Esophagus muscularis mucosa (tissue), 4 donors: ENCODE data around the gene RASSF3. TPM values are rescaled to one million over a fixed set of nuclear protein-coding genes. Genes with fewer than 3 reads are reported as not detected.
"Not testable (repeated sequence)": the region's sequence is repeated elsewhere in the genome, so short reads cannot be mapped to it uniquely, and the experiment has no call there.

Experiments
- DNase-seq: peaks from one replicate; pipeline ENCODE4 v3.0.0-alpha.2; 2017; ENCODE audit errors: extremely low spot score
- H3K27ac ChIP-seq, 4 donors: fragments of 200-600 bp; sonication (generic); replicated peaks in 1 of 4; 1 replicate in 3 of 4; 2 replicates in 1 of 4; pipeline ENCODE4 v1.5.1; 2016 to 2019; ENCODE audit warnings: mild to moderate bottlenecking in 1 of 4
- H3K27me3 ChIP-seq, 4 donors: fragments of 200-600 bp; sonication (generic); one replicate each; pipeline versions ENCODE4 v1.5.1 to v1.6.0; 2016 to 2019
- H3K36me3 ChIP-seq, 4 donors: fragments of 200-600 bp; sonication (generic); one replicate each; pipeline ENCODE4 v1.5.1; 2016 to 2019
- H3K4me1 ChIP-seq, 4 donors: fragments of 200-600 bp; sonication (generic); one replicate each; pipeline ENCODE4 v1.5.1; 2016 to 2019
- H3K4me3 ChIP-seq, 4 donors: fragments of 200-600 bp; sonication (generic); 1 replicate in 2 of 4; 2 replicates in 2 of 4; pipeline ENCODE4 v1.5.1; 2016 to 2019; ENCODE audit warnings: mild to moderate bottlenecking in 4 of 4, moderate library complexity in 1 of 4
- H3K9me3 ChIP-seq, 4 donors: fragments of 200-600 bp; sonication (generic); 1 replicate in 3 of 4; 2 replicates in 1 of 4; pipeline ENCODE4 v1.5.1; 2016 to 2019
- CTCF ChIP-seq, 3 experiments: fragments of 200-600 bp in 2 of 3; fragments of 450-650 bp in 1 of 3; sonication (generic) in 2 of 3; IDR thresholded peaks; one replicate each; pipeline ENCODE4 v1.5.1; 2017 to 2019; ENCODE audit warnings: antibody characterized with exemption in 3 of 3, mild to moderate bottlenecking in 2 of 3, moderate library complexity in 1 of 3
- EP300 ChIP-seq: sonication (generic); formaldehyde crosslinking; IDR thresholded peaks from one replicate; pipeline ENCODE4 v1.6.1; 2017; ENCODE audit warnings: antibody characterized with exemption
- POLR2A ChIP-seq: fragments of 450-650 bp; IDR thresholded peaks from one replicate; pipeline ENCODE4 v1.6.1; 2017; ENCODE audit warnings: antibody characterized with exemption, moderate library complexity, mild to moderate bottlenecking, low read depth
- POLR2AphosphoS5 ChIP-seq, 2 donors: sonication (generic); formaldehyde crosslinking; IDR thresholded peaks; one replicate each; pipeline ENCODE4 v1.6.1; 2017; ENCODE audit warnings: antibody characterized with exemption in 2 of 2
- WGBS: methylation state at CpG from one replicate; pipeline ENCODE4 v1.1.5; 2018; 5-methylcytosine and 5-hydroxymethylcytosine counted together
- intact Hi-C: fragments of 100-400 bp; cut with DNase I; formaldehyde crosslinking; loops from one replicate; pipeline ENCODE4 v1.15.1; 2023
- total RNA-seq, 4 donors: library from RNA; depleted of rRNA; stranded (reverse); fragments of >200 nt; gene quantifications; one replicate each; pipeline versions ENCODE4 v1.1.0 to v1.2.1, GENCODE V29; 2016

RASSF3 gene
- total RNA-seq, 4 donors from 2014 or later, result 124 to 299 (median 229) TPM

- no peaks in the 10 kb centered on the region for H3K27me3 ChIP-seq
- 86% methylated on average over 1 of the region's 1 CpG for WGBS
- H3K4me1 ChIP-seq, result peaks cover 36 to 81% (median 71%) of the 10 kb centered on the region in 4 donors
- H3K36me3 ChIP-seq, result no peaks in the 10 kb centered on the region
- TF ChIP-seq POLR2AphosphoS5 (IDR thresholded peaks at IDR 0.05) (no peak), POLR2A (no peak), EP300 (no peak), CTCF (IDR thresholded peaks at IDR 0.05) (no peak)
- no peak for DNase-seq
- intact Hi-C loops, result no loop called here
- H3K4me3 ChIP-seq, result no peak overlapping the region
- H3K9me3 ChIP-seq, result no peaks in the 10 kb centered on the region
- H3K27ac ChIP-seq, result peak overlapping the region; percentile 6 to 78 (median 49)
Measured at GRCh38 chr12:64653123-64653522, 42.8 kb downstream of the RASSF3 start.

- H3K9me3 ChIP-seq, H3K27me3 ChIP-seq, DNase-seq, H3K36me3 ChIP-seq, H3K4me3 ChIP-seq, intact Hi-C loops: not testable (repeated sequence)
- Histone ChIP-seq H3K27ac (peak overlapping the region; percentile 55 to 78 (median 69)), H3K4me1 (peaks cover 43 to 88% (median 76%) of the 10 kb centered on the region in 4 donors)
- WGBS, result 78% methylated on average over 2 of the region's 2 CpGs
Measured at GRCh38 chr12:64653907-64654306, 43.6 kb downstream of the RASSF3 start.

GRCh38 chr12:64655141-64655540 is 44.8 kb downstream of the RASSF3 start:
- WGBS, result 80% methylated on average over 3 of the region's 3 CpGs
- Histone ChIP-seq H3K27me3 (no peaks in the 10 kb centered on the region), H3K36me3 (no peaks in the 10 kb centered on the region), H3K4me1 (peaks cover 42 to 91% (median 74%) of the 10 kb centered on the region in 4 donors), H3K9me3 (no peaks in the 10 kb centered on the region), H3K27ac (peak overlapping the region; percentile 49 to 78 (median 66)), H3K4me3 (no peak overlapping the region)
- DNase-seq, result no peak
- TF ChIP-seq POLR2AphosphoS5 (IDR thresholded peaks at IDR 0.05) (no peak), EP300 (no peak), POLR2A (no peak), CTCF (IDR thresholded peaks at IDR 0.05) (no peak)
- intact Hi-C loops, result no loop called here

GRCh38 chr12:64656429-64656828 is 46.1 kb downstream of the RASSF3 start:
- no peak for TF ChIP-seq POLR2AphosphoS5 (IDR thresholded peaks at IDR 0.05)
- TF ChIP-seq POLR2A, result no peak
- no peak for TF ChIP-seq EP300
- TF ChIP-seq CTCF (IDR thresholded peaks at IDR 0.05), result no peak
- no peaks in the 10 kb centered on the region for H3K27me3 ChIP-seq
- peaks cover 33 to 90% (median 67%) of the 10 kb centered on the region in 4 donors for H3K4me1 ChIP-seq
- H3K27ac ChIP-seq, result peak overlapping the region; percentile 21 to 78 (median 66)
- WGBS, result 85% methylated on average over 1 of the region's 1 CpG
- H3K4me3 ChIP-seq, result no peak overlapping the region
- H3K9me3 ChIP-seq, result no peaks in the 10 kb centered on the region
- H3K36me3 ChIP-seq, result no peaks in the 10 kb centered on the region
- intact Hi-C loops, result no loop called here
- DNase-seq, result no peak

GRCh38 chr12:64658892-64659481 is 48.7 kb downstream of the RASSF3 start:
- Histone ChIP-seq H3K4me1 (peaks cover 30 to 85% (median 71%) of the 10 kb centered on the region in 4 donors), H3K27ac (peak overlapping the region; percentile 76 to 82 (median 78)), H3K4me3 (no peak overlapping the region), H3K36me3 (no peaks in the 10 kb centered on the region), H3K9me3 (no peaks in the 10 kb centered on the region), H3K27me3 (no peaks in the 10 kb centered on the region)
- DNase-seq, result no peak
- intact Hi-C loops, result no loop called here
- 81% methylated on average over 3 of the region's 3 CpGs for WGBS
- no peak for TF ChIP-seq CTCF (IDR thresholded peaks at IDR 0.05)
- TF ChIP-seq POLR2AphosphoS5 (IDR thresholded peaks at IDR 0.05), result no peak
- no peak for TF ChIP-seq POLR2A
- no peak for TF ChIP-seq EP300
